A673 (cell line): ENCODE measurements around the gene PALD1. TPM values are rescaled to one million over a fixed set of nuclear protein-coding genes. Genes with fewer than 3 reads are reported as not detected.

Experiments used
- BruUV-seq: library from RNA; stranded (reverse); fragments of 400-500 nt; replicated peaks from 2 replicates; lab custom pipeline; 2021; lab: Mats Ljungman, UMichigan
- CTCF ChIA-PET: fragments of 300-600 bp; sonication (Branson Sonifier 250); formaldehyde crosslinking; loops from one replicate; lab custom pipeline; 2022; ENCODE audit warnings: antibody characterized with exemption; lab: Charles Lee
- POLR2A ChIA-PET: fragments of 300-600 bp; sonication (Branson Sonifier 250); formaldehyde crosslinking; loops from one replicate; lab custom pipeline; 2022; ENCODE audit warnings: antibody characterized with exemption; ENCODE audit not compliant: low non-redundant PET; lab: Charles Lee
- DNase-seq: peaks from one replicate; pipeline ENCODE4 v3.0.0-alpha.2; 2015; ENCODE audit warnings: low spot score
- H3K27ac ChIP-seq: fragments of 200-600 bp; sonication (generic); 2 replicates; pipeline ENCODE4 v1.5.1; 2016; ENCODE audit warnings: mixed run types, low read depth, mild to moderate bottlenecking, mixed read lengths, antibody characterized with exemption, low read length; ENCODE audit not compliant: poor library complexity, severe bottlenecking
- H3K27me3 ChIP-seq: fragments of 200-600 bp; sonication (generic); replicated peaks from 2 replicates; pipeline ENCODE4 v1.6.1; 2017; ENCODE audit warnings: mixed run types, low read depth, mild to moderate bottlenecking, mixed read lengths, antibody characterized with exemption, low read length; ENCODE audit not compliant: insufficient read depth, poor library complexity
- H3K36me3 ChIP-seq: fragments of 200-600 bp; sonication (generic); 2 replicates; pipeline ENCODE4 v1.6.1; 2016; ENCODE audit warnings: mixed run types, mild to moderate bottlenecking, mixed read lengths, antibody characterized with exemption, low read length; ENCODE audit not compliant: insufficient read depth, poor library complexity, severe bottlenecking
- H3K4me1 ChIP-seq: fragments of 200-600 bp; sonication (generic); 2 replicates; pipeline ENCODE4 v1.6.1; 2017; ENCODE audit warnings: mixed run types, mild to moderate bottlenecking, mixed read lengths, antibody characterized with exemption, low read length; ENCODE audit not compliant: insufficient read depth, poor library complexity, severe bottlenecking
- H3K4me3 ChIP-seq: fragments of 200-600 bp; sonication (generic); 2 replicates; pipeline ENCODE4 v1.5.1; 2016; ENCODE audit warnings: low read depth, mixed run types, mild to moderate bottlenecking, mixed read lengths, low read length; ENCODE audit not compliant: poor library complexity, severe bottlenecking
- H3K9me3 ChIP-seq: fragments of 200-600 bp; sonication (generic); 2 replicates; pipeline ENCODE4 v1.6.1; 2016; ENCODE audit warnings: mixed run types, low read depth, mild to moderate bottlenecking, mixed read lengths, antibody characterized with exemption, low read length; ENCODE audit not compliant: poor library complexity, severe bottlenecking
- CTCF ChIP-seq: fragments of 300-800, 200-600 bp; sonication (generic); conservative IDR thresholded peaks from 2 replicates; pipeline ENCODE4 v1.5.1; 2017; ENCODE audit warnings: low read depth, mild to moderate bottlenecking, antibody characterized with exemption, low read length, moderate library complexity, mixed read lengths
- EZH2 ChIP-seq: fragments of 200-600 bp; sonication (generic); IDR thresholded peaks from 2 replicates; pipeline ENCODE4 v1.6.1; 2017; ENCODE audit warnings: borderline replicate concordance, low read depth, mild to moderate bottlenecking, mixed read lengths, antibody characterized with exemption, low read length; ENCODE audit not compliant: poor library complexity, severe bottlenecking
- intact Hi-C: fragments of 100-400 bp; cut with micrococcal nuclease; formaldehyde crosslinking; loops from one replicate; pipeline ENCODE4 v1.10.0; 2022; ENCODE audit not compliant: unreplicated experiment
- total RNA-seq: library from RNA; stranded (reverse); gene quantifications from 2 replicates; pipeline ENCODE4 v1.2.3, GENCODE V29; 2021

PALD1 gene
- total RNA-seq, 1 experiment from 2014 or later = 9.0 TPM

- intact Hi-C loops = no loop called here
- Histone ChIP-seq H3K36me3 (no peaks in the 10 kb centered on the region), H3K27ac (no peak overlapping the region), H3K9me3 (no peaks in the 10 kb centered on the region), H3K4me1 (peaks cover 9% of the 10 kb centered on the region), H3K27me3 (no peaks in the 10 kb centered on the region), H3K4me3 (no peak overlapping the region)
- CTCF ChIA-PET = no interaction called here
- TF ChIP-seq EZH2 = no peak
- TF ChIP-seq CTCF = no peak
- BruUV-seq = no TSS peak
- POLR2A ChIA-PET = interaction anchor here (0.5 kb wide), 1 partner anchor 629 kb away, joined by 3 read pairs; no protein-coding TSS in a partner anchor
- no peak for DNase-seq
These were observed 113.7 kb downstream of the PALD1 start for GRCh38 chr10:70592186-70592735.

GRCh38 chr10:70592746-70593512 lies 114.4 kb downstream of the PALD1 start:
- H3K4me3 ChIP-seq = no peak overlapping the region
- H3K27ac ChIP-seq = no peak overlapping the region
- CTCF ChIA-PET = no interaction called here
- TF ChIP-seq EZH2 (no peak), CTCF (no peak)
- H3K4me1 ChIP-seq = peaks cover 7% of the 10 kb centered on the region
- H3K9me3 ChIP-seq = no peaks in the 10 kb centered on the region
- intact Hi-C loops = no loop called here
- POLR2A ChIA-PET = interaction anchor here (0.5 kb wide), 1 partner anchor 628 kb away, joined by 3 read pairs; no protein-coding TSS in a partner anchor
- no TSS peak for BruUV-seq
- no peaks in the 10 kb centered on the region for H3K27me3 ChIP-seq
- no peak for DNase-seq
- H3K36me3 ChIP-seq = no peaks in the 10 kb centered on the region

- ChIA-PET POLR2A (no interaction called here), CTCF (no interaction called here)
- Histone ChIP-seq H3K36me3 (no peaks in the 10 kb centered on the region), H3K9me3 (no peaks in the 10 kb centered on the region), H3K4me1 (peaks cover 2% of the 10 kb centered on the region), H3K27ac (no peak overlapping the region), H3K27me3 (no peaks in the 10 kb centered on the region), H3K4me3 (no peak overlapping the region)
- no TSS peak for BruUV-seq
- intact Hi-C loops = no loop called here
- no peak for TF ChIP-seq CTCF
- no peak for TF ChIP-seq EZH2
- no peak for DNase-seq
These were observed 114.9 kb downstream of the PALD1 start for GRCh38 chr10:70593513-70593890.
